SK-N-SH (cell line): ENCODE results near the gene KLHL41. TPM values are rescaled to one million over a fixed set of nuclear protein-coding genes. Genes with fewer than 3 reads are reported as not detected.

Experiments
- CTCF ChIA-PET: fragments of 300-600, 350-600 bp; formaldehyde crosslinking; extraction: SDS; loops from one replicate; lab custom pipeline; 2021; lab: Yijun Ruan, JAX
- POLR2A ChIA-PET: fragments of 350-600 bp; sonication (Branson Sonifier 250); formaldehyde crosslinking; extraction: SDS; loops from one replicate; lab custom pipeline; 2020; ENCODE audit warnings: antibody characterized with exemption, inconsistent platforms; lab: Yijun Ruan, JAX
- DNase-seq: peaks from one replicate; pipeline ENCODE4 v3.0.0; 2012
- H2AFZ ChIP-seq: fragments of 200-600 bp; sonication (generic); 2 replicates; pipeline ENCODE4 v1.8.1; 2016; ENCODE audit warnings: antibody characterized with exemption, mild to moderate bottlenecking, low read depth
- H3F3A ChIP-seq: fragments of 200-600 bp; sonication (generic); replicated peaks from 2 replicates; pipeline ENCODE3; 2016; ENCODE audit warnings: antibody characterized with exemption, mild to moderate bottlenecking; ENCODE audit not compliant: insufficient read depth
- H3K27ac ChIP-seq, 2 experiments: fragments of 200-500 bp in 1 of 2; fragments of 200-600 bp in 1 of 2; sonication (Bioruptor generic) in 1 of 2; sonication (generic), shearing (Covaris generic) in 1 of 2; 2 replicates each; pipeline versions ENCODE4 v1.5.1 to v1.6.1; 2014 to 2016; ENCODE audit warnings: low read depth in 2 of 2, inconsistent platforms in 1 of 2, low read length in 1 of 2, mild to moderate bottlenecking in 1 of 2, mixed read lengths in 1 of 2
- H3K27me3 ChIP-seq: fragments of 200-600 bp; sonication (generic), shearing (Covaris generic); 2 replicates; pipeline ENCODE4 v1.6.1; 2016; ENCODE audit warnings: mixed run types; ENCODE audit not compliant: insufficient read depth
- H3K36me3 ChIP-seq, 2 experiments: fragments of 200-500 bp in 1 of 2; fragments of 200-600 bp in 1 of 2; sonication (Bioruptor generic) in 1 of 2; sonication (generic) in 1 of 2; replicated peaks in 1 of 2; 2 replicates each; pipeline versions ENCODE3 to v1.5.1; 2014 to 2016; ENCODE audit warnings: low read length in 1 of 2, mild to moderate bottlenecking in 1 of 2; ENCODE audit not compliant: insufficient read depth in 2 of 2, control insufficient read depth in 1 of 2
- H3K4me1 ChIP-seq, 2 experiments: fragments of 200-500 bp in 1 of 2; fragments of 200-600 bp in 1 of 2; sonication (Bioruptor generic) in 1 of 2; sonication (generic), shearing (Covaris generic) in 1 of 2; 2 replicates each; pipeline versions ENCODE4 v1.5.1 to v1.6.1; 2014 to 2016; ENCODE audit warnings: low read depth in 1 of 2, low read length in 1 of 2, mixed run types in 1 of 2; ENCODE audit not compliant: insufficient read depth in 2 of 2, control insufficient read depth in 1 of 2
- H3K4me2 ChIP-seq: fragments of 200-600 bp; sonication (generic), shearing (Covaris generic); 2 replicates; pipeline ENCODE4 v1.6.1; 2017; ENCODE audit warnings: mixed run types
- H3K4me3 ChIP-seq, 2 experiments: fragments of 200-500 bp in 1 of 2; fragments of 200-600 bp in 1 of 2; sonication (Bioruptor generic) in 1 of 2; sonication (generic), shearing (Covaris generic) in 1 of 2; 2 replicates each; pipeline versions ENCODE4 v1.5.1 to v1.8.1; 2014 to 2016; ENCODE audit warnings: low read depth in 2 of 2, inconsistent platforms in 1 of 2, low read length in 1 of 2, mild to moderate bottlenecking in 1 of 2, mixed read lengths in 1 of 2, moderate library complexity in 1 of 2
- H3K79me2 ChIP-seq: fragments of 200-600 bp; sonication (generic); 2 replicates; pipeline ENCODE4 v1.8.1; 2017; ENCODE audit warnings: mild to moderate bottlenecking; ENCODE audit not compliant: insufficient read depth
- H3K9ac ChIP-seq: fragments of 200-600 bp; sonication (generic); 2 replicates; pipeline ENCODE4 v1.6.1; 2017; ENCODE audit warnings: mixed run types
- H3K9me2 ChIP-seq: fragments of 200-600 bp; sonication (generic); 2 replicates; pipeline ENCODE4 v1.6.1; 2017; ENCODE audit warnings: mixed run types
- H3K9me3 ChIP-seq: fragments of 200-600 bp; sonication (generic); 2 replicates; pipeline ENCODE4 v1.6.1; 2017; ENCODE audit warnings: mixed run types, mild to moderate bottlenecking, moderate library complexity
- H4K20me1 ChIP-seq: fragments of 200-600 bp; sonication (generic); 2 replicates; pipeline ENCODE4 v1.6.1; 2017; ENCODE audit warnings: mild to moderate bottlenecking, mixed run types; ENCODE audit not compliant: insufficient read depth
- ELF1 ChIP-seq: IDR thresholded peaks from 2 replicates; pipeline ENCODE4 v1.4.0; 2012
- FOSL2 ChIP-seq: IDR thresholded peaks from 2 replicates; pipeline ENCODE4 v1.4.0; 2012; ENCODE audit warnings: low read depth, mild to moderate bottlenecking, moderate library complexity, borderline replicate concordance
- FOXJ3 ChIP-seq: sonication (generic); formaldehyde crosslinking; IDR thresholded peaks from 2 replicates; pipeline ENCODE4 v1.5.1; 2020; ENCODE audit warnings: mild to moderate bottlenecking, missing genetic modification reagents
- GABPA ChIP-seq: IDR thresholded peaks from 2 replicates; pipeline ENCODE4 v1.4.0; 2012; ENCODE audit warnings: low read depth, mild to moderate bottlenecking
- GATA2 ChIP-seq: sonication (generic); formaldehyde crosslinking; IDR thresholded peaks from 2 replicates; pipeline ENCODE4 v1.5.0; 2020; ENCODE audit warnings: mild to moderate bottlenecking, missing genetic modification reagents
- IRF3 ChIP-seq: fragments of 150-350 bp; IDR thresholded peaks from 2 replicates; pipeline ENCODE4 v1.6.1; 2016; ENCODE audit warnings: mild to moderate bottlenecking, low read depth, low read length
- JUND ChIP-seq: IDR thresholded peaks from 2 replicates; pipeline ENCODE4 v1.4.0; 2012
- MAX ChIP-seq: IDR thresholded peaks from 2 replicates; pipeline ENCODE4 v1.4.0; 2012; ENCODE audit warnings: low read depth
- MEF2A ChIP-seq: IDR thresholded peaks from 2 replicates; pipeline ENCODE4 v1.4.0; 2012; ENCODE audit warnings: low read depth, borderline replicate concordance
- MXI1 ChIP-seq: IDR thresholded peaks from 2 replicates; pipeline ENCODE4 v1.6.1; 2012; ENCODE audit warnings: mild to moderate bottlenecking, low read depth, low read length, improper control_type of control experiment
- NRF1 ChIP-seq: IDR thresholded peaks from 2 replicates; pipeline ENCODE4 v1.6.1; 2012; ENCODE audit warnings: low read depth, mild to moderate bottlenecking, low read length
- RCOR1 ChIP-seq: fragments of 150-350 bp; IDR thresholded peaks from 2 replicates; pipeline ENCODE4 v1.6.1; 2017; ENCODE audit warnings: antibody characterized with exemption, low read length
- RFX5 ChIP-seq: IDR thresholded peaks from 2 replicates; pipeline ENCODE4 v1.6.1; 2012; ENCODE audit warnings: mild to moderate bottlenecking, improper control_type of control experiment, low read length
- SMC3 ChIP-seq: IDR thresholded peaks from 2 replicates; pipeline ENCODE4 v1.6.1; 2012; ENCODE audit warnings: low read depth, low read length, improper control_type of control experiment
- TCF12 ChIP-seq: IDR thresholded peaks from 2 replicates; pipeline ENCODE4 v1.4.0; 2012
- TEAD4 ChIP-seq: IDR thresholded peaks from 2 replicates; pipeline ENCODE4 v1.4.0; 2012; ENCODE audit warnings: mild to moderate bottlenecking, borderline replicate concordance; ENCODE audit not compliant: insufficient read depth
- YY1 ChIP-seq: IDR thresholded peaks from 2 replicates; pipeline ENCODE4 v1.4.0; 2012; ENCODE audit warnings: low read depth, mild to moderate bottlenecking
- WGBS: methylation state at CpG from one replicate; pipeline ENCODE4 v1.1.6; 2017; ENCODE audit warnings: low lambda C conversion rate; 5-methylcytosine and 5-hydroxymethylcytosine counted together
- polyA plus RNA-seq, 3 experiments: library from polyadenylated mRNA; depleted of rRNA; stranded (reverse); fragments of >200 nt; gene quantifications; 2 replicates each; pipeline ENCODE4 v1.2.3, GENCODE V29; 2012
- TF ChIP-seq, protein P1 (sequence below): fragments of 150-350 bp; IDR thresholded peaks from 2 replicates; pipeline ENCODE4 v1.6.1; 2017; ENCODE audit warnings: antibody characterized with exemption, low read length, low read depth, borderline replicate concordance
- TF ChIP-seq, protein P2 (sequence below): IDR thresholded peaks from 2 replicates; pipeline ENCODE4; 2012

KLHL41 gene
- polyA plus RNA-seq, 1 of the 3 experiments (the other 2 are of a cell fraction): 0.26 TPM

GRCh38 chr2:169493360-169493759, 16.1 kb upstream of the KLHL41 start (continued):
- TF ChIP-seq TCF12 (no peak), GATA2 (CRISPR knock-in tag) (no peak), FOSL2 (no peak)
- TF ChIP-seq, protein P1, sequence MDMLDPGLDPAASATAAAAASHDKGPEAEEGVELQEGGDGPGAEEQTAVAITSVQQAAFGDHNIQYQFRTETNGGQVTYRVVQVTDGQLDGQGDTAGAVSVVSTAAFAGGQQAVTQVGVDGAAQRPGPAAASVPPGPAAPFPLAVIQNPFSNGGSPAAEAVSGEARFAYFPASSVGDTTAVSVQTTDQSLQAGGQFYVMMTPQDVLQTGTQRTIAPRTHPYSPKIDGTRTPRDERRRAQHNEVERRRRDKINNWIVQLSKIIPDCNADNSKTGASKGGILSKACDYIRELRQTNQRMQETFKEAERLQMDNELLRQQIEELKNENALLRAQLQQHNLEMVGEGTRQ: no peak

DNA sequence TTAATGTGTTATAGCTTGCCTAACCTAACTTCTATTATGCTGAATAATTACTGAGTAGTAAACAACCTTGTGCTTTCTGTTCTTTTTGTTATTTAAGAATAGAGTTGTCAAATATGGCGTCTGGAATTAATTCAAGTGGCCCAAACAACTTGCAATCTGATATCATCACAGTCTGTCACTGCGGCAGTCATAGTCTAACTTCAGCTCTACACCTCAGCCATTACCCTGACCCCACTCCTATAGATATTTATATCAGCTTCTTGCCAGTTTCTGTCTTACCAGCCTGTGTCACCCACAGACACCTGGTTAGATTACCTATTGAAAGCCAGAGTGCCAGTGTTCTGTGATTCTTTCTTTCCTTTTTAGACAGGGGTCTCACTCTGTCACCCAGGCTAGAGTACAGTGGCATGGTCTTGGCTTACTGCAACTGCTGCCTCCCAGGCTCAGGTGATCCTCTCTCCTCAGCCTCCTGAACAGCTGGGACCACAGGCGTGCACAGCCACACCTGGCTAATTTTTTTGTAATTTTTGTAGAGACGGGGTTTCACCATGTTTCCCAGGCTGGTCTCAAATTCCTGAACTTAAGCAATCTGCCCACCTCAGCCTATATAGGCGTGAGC, 14.1 kb upstream of the KLHL41 start:
- H3K27ac ChIP-seq: no peak overlapping the region
- H3K27me3 ChIP-seq: no peaks in the 10 kb centered on the region
- no peaks in the 10 kb centered on the region for H4K20me1 ChIP-seq
- peaks cover 17 to 19% of the 10 kb centered on the region in 2 experiments for H3K36me3 ChIP-seq
- no peaks in the 10 kb centered on the region for H3K9me3 ChIP-seq
- H3K9me2 ChIP-seq: no peaks in the 10 kb centered on the region
- no peak for TF ChIP-seq JUND
- no peak for TF ChIP-seq RCOR1
- no peak for TF ChIP-seq IRF3
- no peak for TF ChIP-seq YY1
- no peak for TF ChIP-seq GATA2 (CRISPR knock-in tag)
- TF ChIP-seq FOSL2: no peak
- no peak for TF ChIP-seq MXI1
- TF ChIP-seq MEF2A: no peak
- no peak for TF ChIP-seq NRF1
- TF ChIP-seq ELF1: no peak
- TF ChIP-seq FOXJ3 (CRISPR knock-in tag): no peak
- no peak for TF ChIP-seq GABPA
- DNase-seq: no peak
- ChIA-PET POLR2A (no interaction called here), CTCF (no interaction called here)
- H3K9ac ChIP-seq: no peak overlapping the region
- WGBS: 96% methylated on average over 5 of the region's 5 CpGs
- H3K4me2 ChIP-seq: no peak overlapping the region
- H3K4me3 ChIP-seq: no peak overlapping the region
- H2AFZ ChIP-seq: no peak overlapping the region
- H3F3A ChIP-seq: no peaks in the 10 kb centered on the region
- no peaks in the 10 kb centered on the region for H3K79me2 ChIP-seq
- no peaks in the 10 kb centered on the region for H3K4me1 ChIP-seq

DNA sequence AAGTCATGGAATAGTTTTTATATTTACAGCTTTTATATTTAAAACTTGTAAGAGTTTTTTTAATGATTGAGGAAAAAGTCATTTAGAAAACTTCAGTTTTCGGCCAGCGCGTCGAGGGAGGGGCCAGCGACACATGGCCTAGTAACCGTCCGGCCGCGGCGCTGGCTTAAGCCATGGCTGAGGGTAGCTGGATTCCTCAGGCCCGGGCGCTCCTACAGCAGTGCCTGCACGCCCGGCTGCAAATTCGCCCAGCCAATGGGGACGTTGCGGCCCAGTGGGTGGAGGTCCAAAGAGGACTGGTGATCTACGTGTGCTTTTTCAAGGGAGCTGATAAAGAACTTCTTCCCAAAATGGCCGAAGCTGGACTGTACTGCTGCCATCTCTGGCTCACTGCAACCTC, 4.9 kb upstream of the KLHL41 start:
- WGBS: 98% methylated on average over 12 of the region's 19 CpGs
- no peak for DNase-seq
- no peaks in the 10 kb centered on the region for H3K9me2 ChIP-seq
- no peaks in the 10 kb centered on the region for H3K27me3 ChIP-seq
- H3K79me2 ChIP-seq: no peaks in the 10 kb centered on the region
- H3K36me3 ChIP-seq: peaks cover 5 to 27% of the 10 kb centered on the region in 2 experiments
- no peaks in the 10 kb centered on the region for H4K20me1 ChIP-seq
- TF ChIP-seq YY1 (no peak), MEF2A (no peak), SMC3 (no peak), TEAD4 (no peak), MAX (no peak), RFX5 (no peak)
- TF ChIP-seq, protein P1: no peak
- TF ChIP-seq, protein P2, sequence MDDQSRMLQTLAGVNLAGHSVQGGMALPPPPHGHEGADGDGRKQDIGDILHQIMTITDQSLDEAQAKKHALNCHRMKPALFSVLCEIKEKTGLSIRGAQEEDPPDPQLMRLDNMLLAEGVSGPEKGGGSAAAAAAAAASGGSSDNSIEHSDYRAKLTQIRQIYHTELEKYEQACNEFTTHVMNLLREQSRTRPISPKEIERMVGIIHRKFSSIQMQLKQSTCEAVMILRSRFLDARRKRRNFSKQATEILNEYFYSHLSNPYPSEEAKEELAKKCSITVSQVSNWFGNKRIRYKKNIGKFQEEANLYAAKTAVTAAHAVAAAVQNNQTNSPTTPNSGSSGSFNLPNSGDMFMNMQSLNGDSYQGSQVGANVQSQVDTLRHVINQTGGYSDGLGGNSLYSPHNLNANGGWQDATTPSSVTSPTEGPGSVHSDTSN: no peak
- H3K4me3 ChIP-seq: no peak overlapping the region
- H3K9ac ChIP-seq: no peak overlapping the region
- no peak overlapping the region for H3K4me2 ChIP-seq
- H3K4me1 ChIP-seq: 0 out of 4 replicates have a peak, but pooled peaks cover 0 to 7% of the 10 kb centered on the region in 2 experiments
- CTCF ChIA-PET: no interaction called here
- H3K27ac ChIP-seq: no peak overlapping the region
- no peaks in the 10 kb centered on the region for H3K9me3 ChIP-seq
- H2AFZ ChIP-seq: no peak overlapping the region
- H3F3A ChIP-seq: peaks cover 26% of the 10 kb centered on the region
- POLR2A ChIA-PET: no interaction called here
